ENCODE data around the gene SMIM5. TPM values are rescaled to one million over a fixed set of nuclear protein-coding genes. Genes with fewer than 3 reads are reported as not detected.
"Not testable (repeated sequence)": the region's sequence is repeated elsewhere in the genome, so short reads cannot be mapped to it uniquely, and the experiment has no call there.

Gene SMIM5
- polyA plus RNA-seq, 2 of the 4 experiments (the other 2 are of a cell fraction), result 0.15 to 0.25 TPM

- CTCF ChIA-PET, result interaction anchor here (1.1 to 29.9 kb wide), 8 partner anchors 10 to 157 kb away, joined by 3 to 926 read pairs (median 6); partner anchors contain the start of genes SMIM5 and TSEN54
- WGBS (ENCODE audit: missing lambda C conversion rate), result 81% methylated on average over 16 of the region's 17 CpGs
Observed at GRCh38 chr17:75592348-75593020, 40.8 kb upstream of the SMIM5 start.

GRCh38 chr17:75593430-75593829 lies 39.8 kb upstream of the SMIM5 start:
- H3K27ac ChIP-seq; POLR2A ChIA-PET; DNase-seq (ENCODE audit: low read depth in 1 of 2, low spot score in 1 of 2); FAIRE-seq; H3K4me3 ChIP-seq; H3K4me2 ChIP-seq; H3K9me3 ChIP-seq; ATAC-seq: not testable (repeated sequence)
- peaks cover 16% of the 10 kb centered on the region for H3K4me1 ChIP-seq
- 73% methylated on average over 9 of the region's 9 CpGs for WGBS (ENCODE audit: missing lambda C conversion rate)
- CTCF ChIA-PET, result interaction anchor here (1.1 to 29.9 kb wide), 4 partner anchors 9 to 155 kb away, joined by 3 to 926 read pairs (median 44); partner anchors contain the start of gene SMIM5

More at GRCh38 chr17:75592348-75593020, 40.8 kb upstream of the SMIM5 start:
- H3K27ac ChIP-seq, result no peak overlapping the region
- POLR2A ChIA-PET, result interaction anchor here (0.7 kb wide), 1 partner anchor 35 kb away, joined by 3 read pairs; no protein-coding TSS in a partner anchor
- H3K4me1 ChIP-seq, result peaks cover 19% of the 10 kb centered on the region
- TF ChIP-seq MAX (IDR thresholded peaks at IDR 0.05) (no peak), POLR2A (IDR thresholded peaks at IDR 0.05; ENCODE audit: low read length) (0 out of 2 replicates have a peak, but pooled peaks have one; percentile 11), CHD2 (IDR thresholded peaks at IDR 0.05; ENCODE audit: low read length, partially characterized antibody) (no peak), CEBPB (IDR thresholded peaks at IDR 0.05) (no peak), FOSB (CRISPR knock-in tag; IDR thresholded peaks at IDR 0.05) (no peak), ZC3H11A (IDR thresholded peaks at IDR 0.05) (no peak)
- H3K4me3 ChIP-seq, result no peak overlapping the region
- DNase-seq (ENCODE audit: low read depth in 1 of 2, low spot score in 1 of 2), result no peak
- H3K9me3 ChIP-seq, result no peaks in the 10 kb centered on the region
- FAIRE-seq, result no peak
- ATAC-seq, result no peak
- no peak overlapping the region for H3K4me2 ChIP-seq

- ChIA-PET CTCF (interaction anchor here (0.5 to 29.9 kb wide), 6 partner anchors 8 to 229 kb away, joined by 3 to 926 read pairs (median 4); partner anchors contain the start of gene SMIM5), POLR2A (interaction anchor here (0.6 kb wide), 1 partner anchor 134 kb away, joined by 3 read pairs; no protein-coding TSS in a partner anchor)
- no peak for FAIRE-seq
- peak in 1 of 2 experiments; percentile 48 for DNase-seq (ENCODE audit: low read depth in 1 of 2, low spot score in 1 of 2)
- WGBS (ENCODE audit: missing lambda C conversion rate), result 71% methylated on average over 26 of the region's 28 CpGs
- Histone ChIP-seq H3K27ac (peak overlapping the region in 1 of 2 experiments; percentile 33; a peak in 2 of 6 replicates), H3K4me2 (no peak overlapping the region), H3K4me1 (peaks cover 8% of the 10 kb centered on the region), H3K9me3 (no peaks in the 10 kb centered on the region), H3K4me3 (no peak overlapping the region)
- peak in 1 of 2 experiments; percentile 34; a peak in 2 of 5 replicates for TF ChIP-seq RAD21 (conservative IDR thresholded peaks at IDR 0.05 in 1 of 2, IDR thresholded peaks at IDR 0.05 in 1 of 2)
- TF ChIP-seq CEBPB (IDR thresholded peaks at IDR 0.05), result no peak
- ATAC-seq, result peak; percentile 13 to 57; a peak in 3 of 6 replicates
Observed at GRCh38 chr17:75594499-75595283, 38.5 kb upstream of the SMIM5 start.

- 74% methylated on average over 13 of the region's 13 CpGs for WGBS (ENCODE audit: missing lambda C conversion rate)
- FAIRE-seq (no peak), DNase-seq (ENCODE audit: low read depth in 1 of 2, low spot score in 1 of 2) (no peak), ATAC-seq (peak in 1 of 2 experiments; percentile 40; a peak in 3 of 6 replicates)
- no peak overlapping the region for H3K4me2 ChIP-seq
- no peak for TF ChIP-seq ELK1 (IDR thresholded peaks at IDR 0.05; ENCODE audit: low read depth, low read length)
- TF ChIP-seq BCL3 (IDR thresholded peaks at IDR 0.05), result no peak
- no peak for TF ChIP-seq ZSCAN20 (CRISPR knock-in tag; IDR thresholded peaks at IDR 0.05)
- TF ChIP-seq FOSL2 (IDR thresholded peaks at IDR 0.05), result no peak
- TF ChIP-seq FOSL2 (CRISPR knock-in tag; IDR thresholded peaks at IDR 0.05), result no peak
- TF ChIP-seq CTCF (IDR thresholded peaks at IDR 0.05), result no peak
- no peak for TF ChIP-seq MYC (IDR thresholded peaks at IDR 0.05; ENCODE audit: borderline replicate concordance, low read length)
- no peak for TF ChIP-seq RFX5 (IDR thresholded peaks at IDR 0.05)
- TF ChIP-seq ZC3H11A (IDR thresholded peaks at IDR 0.05), result no peak
- TF ChIP-seq SREBF2 (IDR thresholded peaks at IDR 0.05), result no peak
- TF ChIP-seq RAD21 (conservative IDR thresholded peaks at IDR 0.05 in 1 of 2, IDR thresholded peaks at IDR 0.05 in 1 of 2), result no peak
- ChIA-PET POLR2A (no interaction called here), CTCF (interaction anchor here (0.7 to 29.9 kb wide), 6 partner anchors 7 to 389 kb away, joined by 3 to 926 read pairs (median 7); partner anchors contain the start of gene SMIM5)
- no peaks in the 10 kb centered on the region for H3K9me3 ChIP-seq
- H3K27ac ChIP-seq, result 0 out of 6 replicates have a peak overlapping the region, but pooled peaks of 1 of the 2 experiments have one; percentile 1
- H3K4me3 ChIP-seq, result no peak overlapping the region
- H3K4me1 ChIP-seq, result peaks cover 4% of the 10 kb centered on the region; the same call in 2 of the 3 replicates
Observed at GRCh38 chr17:75595284-75595919, 37.8 kb upstream of the SMIM5 start.
